ENCODE results near the gene MYCBP. TPM values are rescaled to one million over a fixed set of nuclear protein-coding genes. Genes with fewer than 3 reads are reported as not detected.

Gene MYCBP
- total RNA-seq, 1 experiment from 2014 or later, result 33.1 TPM

DNA sequence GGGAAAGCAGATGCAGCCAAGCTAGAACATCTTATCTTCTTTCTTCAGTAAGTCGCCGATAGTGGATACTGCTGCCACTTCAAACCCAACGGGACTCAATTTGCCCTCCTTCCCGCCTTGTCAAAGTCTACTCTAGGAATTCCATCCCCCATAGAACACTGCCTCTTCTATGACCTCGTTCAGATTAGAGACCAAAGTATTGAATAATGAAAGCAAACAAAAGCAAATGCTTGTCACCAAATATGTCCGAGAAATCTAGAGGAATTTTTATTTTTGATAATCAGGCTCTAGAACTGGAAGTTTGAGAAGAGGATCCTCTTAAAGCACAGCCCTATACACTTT, 12.7 kb downstream of the MYCBP start:
- H2AK5ac ChIP-seq (ENCODE audit: insufficient read length, low read length), result no peak overlapping the region
- no peak overlapping the region for H4K5ac ChIP-seq (ENCODE audit: insufficient read length, low read depth, low read length)
- no peak overlapping the region for H4K8ac ChIP-seq (replicated peaks; ENCODE audit: insufficient read length, low read depth, low read length)
- no peaks in the 10 kb centered on the region for H3K27me3 Mint-ChIP-seq (ENCODE audit: low read depth)
- H2BK120ac ChIP-seq (ENCODE audit: low read depth, low read length, poor library complexity, severe bottlenecking), result no peak overlapping the region
- H3K9me3 Mint-ChIP-seq, result no peaks in the 10 kb centered on the region
- peaks cover 9% of the 10 kb centered on the region for H3K23me2 ChIP-seq (ENCODE audit: insufficient read length, low read depth, low read length, poor library complexity, severe bottlenecking)
- H3K79me2 ChIP-seq (ENCODE audit: insufficient read depth, low read length), result peaks cover 2% of the 10 kb centered on the region; the same call in 1 of the 2 replicates
- no peak overlapping the region for H3K4ac ChIP-seq (ENCODE audit: low read depth, low read length)
- WGBS (ENCODE audit: extremely low coverage, insufficient read length, low lambda C conversion rate), result no CpG with 5 or more reads among the region's 6 CpGs
- no peak overlapping the region for H3K14ac ChIP-seq (ENCODE audit: insufficient read depth, low read length)
- no peaks in the 10 kb centered on the region for H3K4me1 ChIP-seq (ENCODE audit: insufficient read depth, low read length)
- H2AFZ ChIP-seq (ENCODE audit: low read length), result no peak overlapping the region
- no peaks in the 10 kb centered on the region for H3K27me3 ChIP-seq (ENCODE audit: insufficient read depth, low read length)
- H2BK20ac ChIP-seq (ENCODE audit: low read depth, low read length, poor library complexity, severe bottlenecking), result no peak overlapping the region
- H3K4me3 Mint-ChIP-seq, result peak overlapping the region; percentile 92 to 96
- no peak overlapping the region for H3K18ac ChIP-seq (ENCODE audit: insufficient read length, low read depth, low read length)
- H3K56ac ChIP-seq (ENCODE audit: insufficient read length, low read depth, low read length), result no peak overlapping the region
- H4K91ac ChIP-seq (ENCODE audit: insufficient read length, low read depth, low read length), result no peak overlapping the region
- no peak overlapping the region for H3K23ac ChIP-seq (ENCODE audit: insufficient read length, low read depth, low read length)
- H3K27ac Mint-ChIP-seq, result peak overlapping the region in 2 of 3 experiments; percentile 92 to 96; a peak in 3 of 7 replicates
- no peak overlapping the region for H3T11ph ChIP-seq (ENCODE audit: low read length)
- peaks cover 4% of the 10 kb centered on the region for H3K79me1 ChIP-seq (ENCODE audit: insufficient read depth, low read depth, low read length, poor library complexity, severe bottlenecking)
- no peak overlapping the region for H3K27ac ChIP-seq (ENCODE audit: insufficient read length, low read depth, low read length)
- TF ChIP-seq, protein P1, sequence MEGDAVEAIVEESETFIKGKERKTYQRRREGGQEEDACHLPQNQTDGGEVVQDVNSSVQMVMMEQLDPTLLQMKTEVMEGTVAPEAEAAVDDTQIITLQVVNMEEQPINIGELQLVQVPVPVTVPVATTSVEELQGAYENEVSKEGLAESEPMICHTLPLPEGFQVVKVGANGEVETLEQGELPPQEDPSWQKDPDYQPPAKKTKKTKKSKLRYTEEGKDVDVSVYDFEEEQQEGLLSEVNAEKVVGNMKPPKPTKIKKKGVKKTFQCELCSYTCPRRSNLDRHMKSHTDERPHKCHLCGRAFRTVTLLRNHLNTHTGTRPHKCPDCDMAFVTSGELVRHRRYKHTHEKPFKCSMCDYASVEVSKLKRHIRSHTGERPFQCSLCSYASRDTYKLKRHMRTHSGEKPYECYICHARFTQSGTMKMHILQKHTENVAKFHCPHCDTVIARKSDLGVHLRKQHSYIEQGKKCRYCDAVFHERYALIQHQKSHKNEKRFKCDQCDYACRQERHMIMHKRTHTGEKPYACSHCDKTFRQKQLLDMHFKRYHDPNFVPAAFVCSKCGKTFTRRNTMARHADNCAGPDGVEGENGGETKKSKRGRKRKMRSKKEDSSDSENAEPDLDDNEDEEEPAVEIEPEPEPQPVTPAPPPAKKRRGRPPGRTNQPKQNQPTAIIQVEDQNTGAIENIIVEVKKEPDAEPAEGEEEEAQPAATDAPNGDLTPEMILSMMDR (conservative IDR thresholded peaks at IDR 0.05), result no peak
- H3K4me1 Mint-ChIP-seq, result peaks cover 5 to 17% of the 10 kb centered on the region in 2 experiments
- no peaks in the 10 kb centered on the region for H4K20me1 ChIP-seq (ENCODE audit: control insufficient read depth, insufficient read depth, insufficient read length)
- no peak for DNase-seq
- peaks cover 4 to 14% (median 13%) of the 10 kb centered on the region in 3 experiments; a peak in 6 of 7 replicates for H3K36me3 Mint-ChIP-seq (ENCODE audit: insufficient read depth in 1 of 3, low read depth in 3 of 3)
- H3K9ac ChIP-seq (ENCODE audit: extremely low read depth, insufficient read length, low read length), result peak overlapping the region; percentile 85
- H2BK15ac ChIP-seq (ENCODE audit: low read depth, low read length), result no peak overlapping the region
- H2BK12ac ChIP-seq (ENCODE audit: insufficient read length, low read depth, low read length), result no peak overlapping the region
- no peaks in the 10 kb centered on the region for H3K9me3 ChIP-seq (ENCODE audit: control insufficient read depth, low read depth, low read length)
- peak overlapping the region; percentile 77 for H3K4me2 ChIP-seq (ENCODE audit: insufficient read depth, insufficient read length, low read length)
- H2BK5ac ChIP-seq (ENCODE audit: insufficient read length, low read length), result no peak overlapping the region
